DMS79 (cell line): ENCODE results near the gene MACROD2.

Experiments
- DNase-seq: peaks from one replicate; lab custom pipeline; 2025; lab: John Stamatoyannopoulos, UW

Gene MACROD2

DNA sequence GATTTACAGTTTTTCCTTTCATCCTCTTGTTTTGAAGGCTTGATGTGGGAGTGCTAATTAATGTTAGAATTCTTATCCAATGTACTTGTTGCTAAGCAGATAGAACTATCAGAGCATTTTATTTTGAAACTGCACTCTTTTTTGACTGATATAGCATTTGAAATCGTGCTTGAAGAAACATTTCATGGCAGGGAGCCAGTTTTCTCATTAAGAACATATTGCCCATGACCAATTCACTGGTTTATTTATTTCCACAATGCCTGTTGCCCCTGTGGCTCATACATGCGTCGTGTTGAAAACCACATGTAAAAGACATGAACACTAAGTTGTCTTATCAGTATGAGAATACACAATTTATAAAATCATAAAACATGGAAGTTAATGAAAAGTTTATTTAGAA is 821.8 kb downstream of the MACROD2 start:
- no peak for DNase-seq

GRCh38 chr20:14820771-14821170 is 825.5 kb downstream of the MACROD2 start:
- no peak for DNase-seq

GRCh38 chr20:14821251-14821650 is 825.9 kb downstream of the MACROD2 start:
- DNase-seq = no peak

GRCh38 chr20:14824996-14825395 is 829.7 kb downstream of the MACROD2 start:
- no peak for DNase-seq

DNA sequence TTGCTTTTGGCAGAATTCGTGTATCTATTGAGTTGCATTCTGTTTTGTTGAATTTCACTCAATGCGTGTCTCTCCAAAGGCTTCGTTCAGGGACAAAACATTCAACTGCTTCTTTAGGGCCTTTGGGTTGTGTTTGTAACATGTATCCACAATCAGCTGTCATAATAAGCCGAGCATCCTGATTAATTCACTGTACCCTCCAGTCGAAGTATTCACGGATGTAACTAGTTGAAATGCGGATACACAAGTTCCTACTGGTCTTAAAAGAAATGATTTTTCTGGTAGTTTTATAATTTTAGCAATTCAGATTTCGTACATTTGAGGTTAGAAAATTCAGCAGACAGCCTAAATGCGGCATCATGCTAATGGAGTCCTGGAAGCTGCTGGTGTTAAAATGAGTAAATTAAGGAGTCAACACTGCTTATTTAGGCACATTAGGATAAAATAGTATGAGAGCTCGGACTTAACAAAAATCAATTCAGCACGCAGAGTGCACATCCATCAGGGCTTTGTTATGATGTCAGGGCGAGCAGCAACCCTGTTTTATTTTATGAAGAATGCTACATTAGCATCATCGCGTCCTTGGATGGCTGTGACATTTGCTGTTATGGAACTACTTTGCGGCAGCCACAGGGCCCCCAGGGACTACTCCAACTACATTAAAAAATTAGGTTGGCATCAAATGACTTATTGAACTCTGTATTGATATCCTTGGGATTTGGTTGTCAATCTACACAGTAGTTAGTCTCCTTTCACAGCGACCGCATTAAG is 831.4 kb downstream of the MACROD2 start:
- DNase-seq = no peak

- DNase-seq = no peak
Observed at GRCh38 chr20:14828459-14828858, 833.1 kb downstream of the MACROD2 start.

DNA sequence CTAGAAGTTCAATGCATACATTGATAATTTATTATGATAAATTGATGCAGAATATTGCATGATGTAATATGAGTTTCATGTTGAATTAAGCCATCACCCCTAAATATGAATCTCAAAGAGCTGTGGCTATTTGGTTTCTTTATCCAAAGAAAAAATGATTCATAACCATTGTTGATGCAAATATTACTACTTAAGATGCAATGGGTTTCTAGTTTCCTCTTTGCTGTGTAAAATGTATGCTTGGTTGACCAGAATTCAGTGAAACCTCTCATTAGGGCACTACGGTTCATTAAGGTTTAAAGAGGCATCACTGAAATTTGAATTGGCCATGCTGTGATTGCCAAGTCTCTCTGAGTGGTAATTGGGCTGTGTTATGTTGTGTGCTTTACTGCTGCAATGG is 834.6 kb downstream of the MACROD2 start:
- DNase-seq = peak; percentile 3

DNA sequence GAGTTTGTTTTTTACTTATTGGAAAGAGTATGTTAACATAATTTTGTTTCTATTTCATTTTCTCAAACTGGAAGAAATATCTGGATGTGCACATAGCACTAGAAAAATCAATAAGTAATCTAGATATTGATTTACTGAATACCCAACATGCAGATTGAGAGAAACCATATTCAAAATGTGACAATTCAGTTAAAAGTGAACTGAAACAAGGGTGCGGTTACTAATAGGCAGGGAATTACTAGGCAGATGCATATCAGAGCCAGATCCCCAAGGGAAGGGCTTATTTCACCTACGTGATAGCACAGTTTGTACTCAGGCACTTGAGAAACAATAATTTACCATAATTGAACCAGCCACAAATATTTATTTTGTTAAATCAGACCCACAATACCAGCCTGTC is 835.1 kb downstream of the MACROD2 start:
- no peak for DNase-seq

DNA sequence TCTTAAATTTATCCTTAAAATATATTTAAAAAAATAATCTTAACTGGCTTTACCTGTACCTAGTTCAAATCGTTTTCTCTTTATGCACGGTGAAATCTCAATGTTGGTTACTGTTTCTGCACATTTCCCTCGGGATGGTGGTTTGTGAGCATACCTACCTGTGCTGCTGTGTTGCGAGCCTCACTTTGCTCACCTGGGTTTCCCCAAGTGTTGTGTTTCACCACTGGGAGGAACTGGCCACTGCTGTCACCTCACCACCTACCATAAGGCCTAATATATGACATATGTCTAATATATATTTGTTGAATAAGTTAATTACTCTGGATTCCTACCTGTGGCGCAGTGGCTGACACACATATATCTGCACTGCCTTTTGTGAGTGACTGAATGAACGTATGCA is 835.6 kb downstream of the MACROD2 start:
- no peak for DNase-seq

GRCh38 chr20:14832630-14833029 is 837.3 kb downstream of the MACROD2 start:
- DNase-seq = no peak

DNA sequence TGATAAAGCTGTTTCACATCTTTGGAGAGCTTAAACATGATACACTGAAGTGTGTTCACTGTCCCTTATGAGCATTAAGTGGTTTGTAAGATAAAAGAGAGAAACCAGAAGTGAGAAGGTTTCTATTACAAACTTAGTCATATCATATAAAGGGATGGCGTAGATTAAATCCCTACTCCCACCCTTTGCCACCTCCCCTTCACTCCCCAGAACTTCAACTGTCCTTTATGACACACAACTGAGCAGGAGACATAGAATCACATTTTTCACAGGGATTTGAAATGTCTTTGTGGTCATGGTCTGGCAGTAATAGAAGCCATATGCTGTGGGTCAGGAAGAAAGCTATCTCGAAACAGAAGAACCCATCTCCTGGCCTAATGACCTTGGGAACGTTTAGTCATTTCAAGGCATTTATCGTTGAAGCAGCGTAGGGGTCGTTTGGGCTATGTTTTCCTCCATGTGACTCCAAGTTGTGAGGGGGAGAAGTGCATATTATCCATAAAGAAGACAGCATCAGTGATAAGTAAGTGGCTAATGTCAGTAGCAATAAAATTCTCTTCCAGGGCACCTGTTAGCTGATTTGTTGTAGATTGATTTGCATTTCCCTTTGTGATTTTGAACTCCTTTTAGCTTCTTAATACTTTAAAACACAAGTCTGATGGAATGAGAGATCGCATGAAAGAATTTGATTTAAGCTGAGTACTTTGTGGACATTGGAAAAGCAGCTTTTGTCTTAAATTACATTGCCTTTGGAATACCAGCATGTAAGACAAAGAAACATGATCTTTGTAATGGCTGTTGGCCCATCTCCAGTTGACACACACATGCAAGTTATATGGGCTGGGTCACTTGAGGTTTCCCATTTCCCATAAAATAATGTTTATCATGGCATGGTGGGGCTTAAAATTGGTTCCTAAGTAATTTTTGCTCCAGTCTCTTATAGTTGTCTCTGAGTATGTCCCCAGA is 843.6 kb downstream of the MACROD2 start:
- DNase-seq = no peak

GRCh38 chr20:14845199-14846160 is 850.2 kb downstream of the MACROD2 start:
- no peak for DNase-seq

GRCh38 chr20:14848806-14849205 is 853.5 kb downstream of the MACROD2 start:
- no peak for DNase-seq

- DNase-seq = no peak
Observed at GRCh38 chr20:14853079-14853478, 857.8 kb downstream of the MACROD2 start.

DNA sequence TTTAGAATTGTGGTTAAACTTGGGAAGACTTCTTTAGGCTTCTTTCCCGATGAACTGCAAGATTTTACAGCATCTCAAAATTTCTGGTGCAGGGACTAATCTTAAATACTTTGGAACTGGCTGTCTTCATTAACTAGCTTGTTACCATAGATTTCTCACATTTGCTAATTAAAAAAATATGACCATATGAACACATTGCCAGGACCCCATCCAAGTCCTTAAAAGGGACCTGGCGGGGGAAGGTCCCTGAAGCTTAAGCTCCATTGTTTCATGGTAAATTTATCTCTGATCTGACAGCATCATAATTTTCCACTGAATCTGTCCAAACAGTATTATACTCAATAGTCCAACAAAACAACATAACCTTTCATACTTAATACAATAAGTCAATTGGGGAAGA is 859.9 kb downstream of the MACROD2 start:
- DNase-seq = no peak

DNA sequence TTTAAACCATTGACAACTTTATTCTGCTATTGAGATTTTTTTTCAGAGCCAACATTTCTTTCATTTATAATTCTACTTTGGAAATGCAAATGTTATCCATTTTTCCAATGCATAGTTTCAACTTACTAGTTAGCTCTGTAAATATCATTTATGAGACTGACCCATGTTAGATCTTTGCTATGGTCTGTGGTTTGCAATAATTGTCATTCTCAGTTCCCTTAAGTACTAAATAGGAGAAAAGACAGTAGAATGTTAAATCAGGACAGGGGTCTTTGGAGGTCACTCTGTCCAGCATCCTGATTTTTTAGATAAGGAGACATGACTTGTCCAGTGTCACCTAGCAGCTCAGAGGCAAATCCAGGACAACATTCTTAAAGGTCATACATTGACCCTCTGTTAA is 864.3 kb downstream of the MACROD2 start:
- no peak for DNase-seq

DNA sequence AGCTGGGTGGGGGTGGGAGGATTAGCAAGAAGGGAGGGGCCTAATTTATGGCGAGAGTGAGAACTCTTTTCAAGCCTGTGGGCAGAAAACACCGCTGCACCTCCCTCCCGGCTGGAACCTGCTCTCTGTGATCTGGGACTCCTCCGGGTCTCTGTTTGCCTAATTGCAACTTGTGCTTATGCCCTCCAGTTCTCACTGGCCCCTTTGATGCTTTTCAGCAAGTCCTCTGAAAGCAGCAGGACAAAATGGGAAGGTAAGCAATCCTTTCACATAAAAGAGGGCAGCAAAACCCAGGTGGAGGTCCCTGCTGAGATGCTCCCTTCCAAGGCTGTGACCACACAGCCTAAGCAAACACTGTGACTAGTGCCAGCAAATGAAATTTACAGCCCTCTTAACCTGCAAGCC is 865.1 kb downstream of the MACROD2 start:
- DNase-seq = no peak

GRCh38 chr20:14861028-14861699 is 865.8 kb downstream of the MACROD2 start:
- DNase-seq = no peak

- DNase-seq = no peak
Observed at GRCh38 chr20:14865169-14865568, 869.9 kb downstream of the MACROD2 start.

- no peak for DNase-seq
Observed at GRCh38 chr20:14865731-14866130, 870.4 kb downstream of the MACROD2 start.

DNA sequence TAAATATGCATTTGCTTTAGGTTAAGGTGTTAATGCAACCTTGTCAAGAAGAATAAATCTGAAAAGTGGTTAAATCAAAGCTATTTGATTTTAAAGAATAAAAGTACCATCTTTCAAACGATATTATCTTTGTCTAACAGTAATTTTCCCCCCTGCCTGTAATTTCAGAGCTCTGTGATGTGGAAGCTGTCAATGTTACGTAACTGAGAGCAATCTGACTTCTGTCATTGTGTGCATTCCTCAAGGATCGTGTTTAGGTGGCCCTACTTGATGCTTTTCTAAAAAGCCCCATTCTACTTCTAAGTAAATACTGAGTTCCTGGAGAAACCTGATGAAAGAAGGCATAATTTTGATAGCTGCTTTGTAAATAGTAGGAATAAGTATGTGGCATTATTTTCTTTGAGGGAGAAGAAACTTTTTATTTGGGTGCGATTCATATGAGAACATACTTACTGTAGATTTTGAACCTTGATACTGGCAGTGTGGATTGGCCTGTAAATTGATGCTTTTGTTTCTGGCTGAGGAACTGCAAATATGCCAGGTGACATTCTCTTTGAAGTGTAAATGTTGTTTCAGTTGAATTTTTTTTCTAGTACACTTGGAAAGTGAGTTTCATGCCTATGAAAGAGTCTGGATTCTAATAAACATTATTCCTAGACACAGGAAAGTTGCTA is 871.7 kb downstream of the MACROD2 start:
- DNase-seq = no peak
